Effector memory CD4-positive, alpha-beta T cell (primary cell): Measurements from ENCODE around the gene GSTP1.

Experiments used
- DNase-seq, 3 donors: peaks; one replicate each; pipeline ENCODE4 v3.0.0-alpha.2; 2020
- H3K27ac ChIP-seq: 2 replicates; pipeline ENCODE4 v1.7.0; 2013; ENCODE audit warnings: mild to moderate bottlenecking, low read length, moderate library complexity; ENCODE audit not compliant: insufficient read depth, poor library complexity, severe bottlenecking
- H3K27me3 ChIP-seq: replicated peaks from 2 replicates; pipeline ENCODE4 v1.7.0; 2013; ENCODE audit warnings: mild to moderate bottlenecking, low read length; ENCODE audit not compliant: insufficient read depth, control insufficient read depth, poor library complexity, severe bottlenecking
- H3K36me3 ChIP-seq: 2 replicates; pipeline ENCODE4 v1.7.0; 2013; ENCODE audit warnings: mild to moderate bottlenecking, low read length, moderate library complexity; ENCODE audit not compliant: control insufficient read depth, insufficient read depth
- H3K4me1 ChIP-seq: 2 replicates; pipeline ENCODE4 v1.7.0; 2013; ENCODE audit warnings: low read length, mild to moderate bottlenecking; ENCODE audit not compliant: control insufficient read depth, insufficient read depth, poor library complexity, severe bottlenecking
- H3K4me3 ChIP-seq: 2 replicates; pipeline ENCODE4 v1.7.0; 2013; ENCODE audit warnings: low read length, low read depth, mild to moderate bottlenecking; ENCODE audit not compliant: insufficient read depth, poor library complexity, severe bottlenecking
- H3K9me3 ChIP-seq: 2 replicates; pipeline ENCODE4 v1.7.0; 2013; ENCODE audit warnings: mild to moderate bottlenecking, low read length, moderate library complexity; ENCODE audit not compliant: control insufficient read depth

Gene GSTP1

DNA sequence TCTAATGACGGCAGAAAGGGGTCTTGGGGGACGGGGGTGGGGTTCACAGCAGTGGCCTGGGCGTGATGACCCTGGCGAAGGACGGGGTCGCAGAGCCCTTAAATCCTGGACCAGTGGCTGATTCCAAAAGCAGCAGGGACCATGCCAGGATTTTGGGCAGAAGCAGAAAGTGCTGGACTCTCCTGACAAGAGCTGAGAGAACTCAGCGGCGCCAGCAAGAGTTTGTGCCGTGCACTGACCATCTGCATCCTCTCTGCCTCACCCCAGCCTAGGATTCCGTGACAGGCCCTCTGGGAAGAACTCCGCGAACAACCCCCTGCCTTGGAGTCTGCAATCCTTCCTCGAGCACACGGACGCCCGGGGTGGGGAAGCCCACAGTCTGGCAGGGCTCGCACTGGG lies 22.5 kb downstream of the GSTP1 start:
- Histone ChIP-seq H3K27ac (peak overlapping the region; percentile 76), H3K9me3 (no peaks in the 10 kb centered on the region)

DNA sequence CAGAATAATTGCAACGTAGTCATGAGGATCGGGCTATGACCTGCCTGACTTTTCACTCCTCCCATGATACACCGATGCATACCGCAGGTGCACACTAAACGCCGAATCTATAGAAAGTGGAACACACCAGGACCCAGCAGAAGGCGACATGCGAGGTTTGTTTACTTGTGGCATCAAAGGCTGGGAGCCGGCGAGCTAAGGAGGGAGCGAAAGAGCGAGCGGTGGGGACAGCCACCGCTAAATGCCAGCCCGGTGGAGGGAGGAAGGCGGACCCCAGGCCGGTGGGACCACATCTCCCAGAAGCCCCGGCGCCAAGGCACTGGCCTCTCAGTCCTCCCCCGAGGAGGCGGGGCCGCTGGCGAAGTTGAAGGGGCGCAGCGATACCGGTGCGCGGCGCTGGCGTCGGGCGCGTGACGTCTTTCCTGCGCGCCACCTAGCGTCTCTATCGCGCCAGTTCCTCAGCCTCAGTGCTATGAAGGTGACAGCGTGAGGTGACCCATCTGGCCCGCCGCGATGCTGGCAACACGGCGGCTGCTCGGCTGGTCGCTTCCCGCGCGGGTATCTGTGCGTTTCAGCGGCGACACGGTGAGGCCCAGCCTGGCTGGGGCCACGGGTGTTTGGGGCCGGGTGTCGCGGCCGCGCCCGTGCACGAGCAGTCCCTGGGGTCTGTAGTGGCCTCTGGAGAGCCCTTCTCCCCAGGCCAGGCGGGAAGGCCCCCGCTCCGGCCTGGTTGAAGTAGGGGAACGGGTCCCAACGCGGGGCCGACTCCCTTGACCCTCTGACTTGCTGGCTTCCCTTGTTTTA lies 23.1 kb downstream of the GSTP1 start, which contains the start of gene NDUFV1:
Gene NDUFV1, plus strand, starts transcription at position 445 of the 804 bp plus-strand sequence. Its CDS starts 69 bp downstream, at position 514.
- peak within 1 kb of the TSS; percentile 76 for H3K27ac ChIP-seq
- peak; percentile 89 to 92 (median 92) for DNase-seq
- H3K36me3 ChIP-seq: peaks cover 33% of the 10 kb centered on the region
- H3K9me3 ChIP-seq: no peaks in the 10 kb centered on the region
- peak within 1 kb of the TSS; percentile 83 for H3K4me3 ChIP-seq
- peaks cover 17% of the 10 kb centered on the region for H3K4me1 ChIP-seq
- no peaks in the 10 kb centered on the region for H3K27me3 ChIP-seq

More for the DNA sequence above, 22.5 kb downstream of the GSTP1 start:
- peak overlapping the region; percentile 83 for H3K4me3 ChIP-seq
- H3K36me3 ChIP-seq: peaks cover 27% of the 10 kb centered on the region
- no peak for DNase-seq
- peaks cover 17% of the 10 kb centered on the region for H3K4me1 ChIP-seq
- H3K27me3 ChIP-seq: no peaks in the 10 kb centered on the region

DNA sequence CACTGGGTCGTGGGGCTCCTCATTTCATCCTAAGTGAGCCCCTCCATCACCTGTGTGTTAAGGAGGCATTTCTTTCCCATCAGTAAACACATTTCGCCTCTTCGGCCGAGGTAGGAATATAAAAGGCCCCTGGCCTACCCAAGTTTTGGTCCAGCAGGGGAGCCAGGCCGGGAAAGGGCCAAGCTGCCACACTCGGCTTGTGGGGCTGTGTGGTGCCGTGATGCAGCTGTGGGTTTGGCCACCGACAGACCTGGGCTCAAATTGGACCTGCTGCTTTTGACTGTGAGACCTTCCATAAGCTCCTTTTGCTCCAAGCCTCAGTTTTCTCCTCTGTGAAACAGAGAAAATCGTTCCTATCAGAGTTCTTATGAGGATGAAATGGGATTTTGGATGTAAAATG lies 23.9 kb downstream of the GSTP1 start:
- Histone ChIP-seq H3K9me3 (no peaks in the 10 kb centered on the region), H3K4me1 (peaks cover 17% of the 10 kb centered on the region), H3K27me3 (no peaks in the 10 kb centered on the region), H3K4me3 (peak overlapping the region; percentile 83), H3K27ac (peak overlapping the region; percentile 76), H3K36me3 (peaks cover 41% of the 10 kb centered on the region)
- DNase-seq: no peak

DNA sequence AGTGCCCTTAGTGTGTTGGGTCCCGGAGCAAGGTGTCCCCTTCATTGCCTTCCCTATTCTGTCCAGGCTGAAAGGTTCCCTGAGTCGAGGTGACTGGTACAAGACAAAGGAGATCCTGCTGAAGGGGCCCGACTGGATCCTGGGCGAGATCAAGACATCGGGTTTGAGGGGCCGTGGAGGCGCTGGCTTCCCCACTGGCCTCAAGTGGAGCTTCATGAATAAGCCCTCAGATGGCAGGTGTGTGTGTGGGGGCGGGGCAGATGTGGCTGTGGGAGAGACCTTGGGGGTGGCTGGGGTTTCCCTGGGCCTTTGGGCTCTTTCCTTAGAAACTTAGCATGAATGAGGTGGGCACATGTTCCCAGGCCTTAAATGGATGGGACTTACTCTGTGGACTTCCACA lies 24.9 kb downstream of the GSTP1 start:
- Histone ChIP-seq H3K27me3 (no peaks in the 10 kb centered on the region), H3K9me3 (no peaks in the 10 kb centered on the region), H3K4me1 (peaks cover 19% of the 10 kb centered on the region), H3K4me3 (no peak overlapping the region), H3K27ac (no peak overlapping the region), H3K36me3 (peaks cover 41% of the 10 kb centered on the region)
- DNase-seq: no peak

DNA sequence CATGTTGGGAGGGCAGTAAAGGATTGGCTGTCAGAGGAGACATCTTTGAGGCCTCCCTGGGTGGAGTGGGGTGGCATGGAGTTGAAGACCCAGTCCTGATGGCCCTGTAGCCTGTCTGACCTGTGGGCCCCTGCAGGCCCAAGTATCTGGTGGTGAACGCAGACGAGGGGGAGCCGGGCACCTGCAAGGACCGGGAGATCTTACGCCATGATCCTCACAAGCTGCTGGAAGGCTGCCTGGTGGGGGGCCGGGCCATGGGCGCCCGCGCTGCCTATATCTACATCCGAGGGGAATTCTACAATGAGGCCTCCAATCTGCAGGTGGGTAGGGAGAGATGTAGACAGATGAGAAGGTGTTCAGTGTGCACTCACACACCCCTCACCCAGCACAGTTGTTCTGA lies 25.7 kb downstream of the GSTP1 start:
- Histone ChIP-seq H3K9me3 (no peaks in the 10 kb centered on the region), H3K4me1 (peaks cover 28% of the 10 kb centered on the region), H3K27me3 (no peaks in the 10 kb centered on the region), H3K4me3 (no peak overlapping the region), H3K27ac (no peak overlapping the region), H3K36me3 (peaks cover 41% of the 10 kb centered on the region)
- DNase-seq: no peak

DNA sequence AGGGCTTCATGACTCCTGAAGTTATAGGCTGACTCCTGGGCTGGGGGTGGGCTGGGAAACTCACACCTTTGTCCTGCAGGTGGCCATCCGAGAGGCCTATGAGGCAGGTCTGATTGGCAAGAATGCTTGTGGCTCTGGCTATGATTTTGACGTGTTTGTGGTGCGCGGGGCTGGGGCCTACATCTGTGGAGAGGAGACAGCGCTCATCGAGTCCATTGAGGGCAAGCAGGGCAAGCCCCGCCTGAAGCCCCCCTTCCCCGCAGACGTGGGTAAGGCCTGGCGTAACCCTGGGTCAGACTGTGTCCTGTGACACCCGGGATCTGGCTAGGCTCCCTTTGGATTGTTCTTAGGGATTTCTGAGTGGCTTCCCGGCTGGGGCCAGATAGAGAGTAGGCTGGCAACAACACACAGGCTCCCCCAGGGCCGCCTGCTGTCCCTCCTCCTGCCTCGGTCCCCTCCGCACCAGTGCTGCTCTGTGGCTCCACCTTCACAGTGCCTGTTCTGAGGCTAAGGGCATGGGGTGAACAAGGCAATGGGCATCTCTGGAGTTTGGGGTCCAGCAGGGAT lies 26.8 kb downstream of the GSTP1 start:
- H3K36me3 ChIP-seq: peaks cover 41% of the 10 kb centered on the region
- no peak overlapping the region for H3K4me3 ChIP-seq
- DNase-seq: no peak
- no peak overlapping the region for H3K27ac ChIP-seq
- H3K4me1 ChIP-seq: peaks cover 37% of the 10 kb centered on the region
- H3K9me3 ChIP-seq: no peaks in the 10 kb centered on the region
- no peaks in the 10 kb centered on the region for H3K27me3 ChIP-seq

DNA sequence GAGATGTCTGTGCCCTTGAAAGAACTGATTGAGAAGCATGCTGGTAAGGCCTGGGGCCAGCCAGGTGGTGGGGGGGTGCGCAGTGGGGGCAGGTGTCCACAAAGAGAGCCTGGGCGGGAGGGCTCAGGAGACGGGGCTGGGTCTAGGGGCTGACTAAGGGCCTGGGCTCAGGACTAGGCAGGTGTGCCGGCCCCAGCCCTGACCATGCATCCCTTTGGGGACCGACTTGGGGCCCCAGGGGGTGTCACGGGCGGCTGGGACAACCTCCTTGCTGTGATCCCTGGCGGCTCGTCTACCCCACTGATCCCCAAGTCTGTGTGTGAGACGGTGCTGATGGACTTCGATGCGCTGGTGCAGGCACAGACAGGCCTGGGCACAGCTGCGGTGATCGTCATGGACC lies 27.6 kb downstream of the GSTP1 start:
- H3K9me3 ChIP-seq: no peaks in the 10 kb centered on the region
- H3K36me3 ChIP-seq: peaks cover 41% of the 10 kb centered on the region
- no peak overlapping the region for H3K27ac ChIP-seq
- no peaks in the 10 kb centered on the region for H3K27me3 ChIP-seq
- H3K4me3 ChIP-seq: no peak overlapping the region
- DNase-seq: no peak
- peaks cover 36% of the 10 kb centered on the region for H3K4me1 ChIP-seq

DNA sequence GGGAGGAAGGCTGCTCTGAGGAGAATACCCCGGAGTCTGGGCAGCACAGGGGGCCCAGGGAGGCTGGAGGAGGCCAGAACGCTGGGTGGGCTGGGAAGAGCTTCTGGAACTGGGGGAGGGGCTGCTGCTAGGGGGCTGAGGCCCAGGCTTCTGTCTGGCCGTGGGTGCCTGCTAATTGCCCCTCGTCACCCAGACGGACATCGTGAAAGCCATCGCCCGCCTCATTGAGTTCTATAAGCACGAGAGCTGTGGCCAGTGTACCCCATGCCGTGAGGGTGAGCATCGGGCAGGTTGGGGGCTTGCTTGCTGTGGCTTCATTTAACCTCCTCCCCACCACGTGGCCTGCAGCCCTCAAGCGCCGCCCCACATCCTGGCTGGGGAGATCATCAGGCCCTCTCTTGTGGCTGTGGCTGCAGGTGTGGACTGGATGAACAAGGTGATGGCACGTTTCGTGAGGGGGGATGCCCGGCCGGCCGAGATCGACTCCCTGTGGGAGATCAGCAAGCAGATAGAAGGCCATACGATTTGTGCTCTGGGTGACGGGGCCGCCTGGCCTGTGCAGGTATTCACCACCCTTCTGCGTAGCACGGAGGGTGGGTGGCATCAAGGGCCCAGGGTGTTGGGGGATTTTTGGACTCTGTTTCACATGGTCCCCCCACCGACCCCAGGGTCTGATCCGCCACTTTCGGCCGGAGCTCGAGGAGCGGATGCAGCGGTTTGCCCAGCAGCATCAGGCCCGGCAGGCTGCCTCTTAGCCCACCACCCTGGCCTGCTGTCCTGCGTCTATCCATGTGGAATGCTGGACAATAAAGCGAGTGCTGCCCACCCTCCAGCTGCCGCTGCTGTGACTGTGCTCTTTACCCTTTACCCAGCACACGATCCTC lies 28.3 kb downstream of the GSTP1 start:
- H3K4me1 ChIP-seq: peaks cover 31% of the 10 kb centered on the region
- no peak overlapping the region for H3K27ac ChIP-seq
- H3K27me3 ChIP-seq: no peaks in the 10 kb centered on the region
- H3K9me3 ChIP-seq: no peaks in the 10 kb centered on the region
- H3K36me3 ChIP-seq: peaks cover 41% of the 10 kb centered on the region
- no peak overlapping the region for H3K4me3 ChIP-seq
- DNase-seq: no peak

DNA sequence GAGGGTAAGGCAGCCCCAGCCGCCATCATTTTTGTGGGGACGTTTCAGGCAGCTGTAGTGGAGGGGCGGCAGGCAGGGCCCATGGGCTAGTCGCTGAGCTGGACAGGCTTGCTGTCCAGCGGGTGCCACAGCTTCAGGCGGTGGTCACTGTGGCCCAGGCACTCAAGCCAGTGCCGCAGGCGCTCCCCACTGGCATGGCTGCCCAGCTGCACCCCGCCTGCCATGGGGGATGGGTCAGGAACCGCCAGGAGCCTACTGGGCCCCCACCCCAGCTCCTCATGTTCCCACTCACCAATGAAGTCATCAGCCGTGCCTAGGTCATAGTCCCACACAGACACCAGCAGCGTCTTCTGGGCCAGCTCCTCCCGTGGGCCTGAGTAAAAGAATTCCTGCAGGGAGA lies 29.1 kb downstream of the GSTP1 start:
- peak overlapping the region; percentile 90 for H3K27ac ChIP-seq
- no peak overlapping the region for H3K4me3 ChIP-seq
- no peak for DNase-seq
- H3K4me1 ChIP-seq: peaks cover 23% of the 10 kb centered on the region
- H3K9me3 ChIP-seq: no peaks in the 10 kb centered on the region
- no peaks in the 10 kb centered on the region for H3K27me3 ChIP-seq
- H3K36me3 ChIP-seq: peaks cover 41% of the 10 kb centered on the region
